ENCODE measurements around the gene MLLT3.

GRCh38 chr9:20540169-20540863 lies 82.0 kb downstream of the MLLT3 start:
- no peak for TF ChIP-seq CTCF (conservative IDR thresholded peaks at IDR 0.05 in 1 of 2, IDR thresholded peaks at IDR 0.05 in 1 of 2; ENCODE audit: low read depth in 1 of 2, low read length in 2 of 2)
- TF ChIP-seq EZH2 (IDR thresholded peaks at IDR 0.05; ENCODE audit: low read length, missing control alignments), result no peak
